NCI-H1092 treated with DMSO at 0.1 percent for 48 hours (cell line): Measurements from ENCODE around the gene PSMG1.
A peak's percentile ranks its signal among the peaks of the same experiment; 100 is the strongest.
"Not testable (repeated sequence)": the region's sequence is repeated elsewhere in the genome, so short reads cannot be mapped to it uniquely, and the experiment has no call there.

Experiments used
- DNase-seq: peaks from one replicate; lab custom pipeline; 2025; lab: John Stamatoyannopoulos, UW

Gene PSMG1, protein sequence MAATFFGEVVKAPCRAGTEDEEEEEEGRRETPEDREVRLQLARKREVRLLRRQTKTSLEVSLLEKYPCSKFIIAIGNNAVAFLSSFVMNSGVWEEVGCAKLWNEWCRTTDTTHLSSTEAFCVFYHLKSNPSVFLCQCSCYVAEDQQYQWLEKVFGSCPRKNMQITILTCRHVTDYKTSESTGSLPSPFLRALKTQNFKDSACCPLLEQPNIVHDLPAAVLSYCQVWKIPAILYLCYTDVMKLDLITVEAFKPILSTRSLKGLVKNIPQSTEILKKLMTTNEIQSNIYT

DNA sequence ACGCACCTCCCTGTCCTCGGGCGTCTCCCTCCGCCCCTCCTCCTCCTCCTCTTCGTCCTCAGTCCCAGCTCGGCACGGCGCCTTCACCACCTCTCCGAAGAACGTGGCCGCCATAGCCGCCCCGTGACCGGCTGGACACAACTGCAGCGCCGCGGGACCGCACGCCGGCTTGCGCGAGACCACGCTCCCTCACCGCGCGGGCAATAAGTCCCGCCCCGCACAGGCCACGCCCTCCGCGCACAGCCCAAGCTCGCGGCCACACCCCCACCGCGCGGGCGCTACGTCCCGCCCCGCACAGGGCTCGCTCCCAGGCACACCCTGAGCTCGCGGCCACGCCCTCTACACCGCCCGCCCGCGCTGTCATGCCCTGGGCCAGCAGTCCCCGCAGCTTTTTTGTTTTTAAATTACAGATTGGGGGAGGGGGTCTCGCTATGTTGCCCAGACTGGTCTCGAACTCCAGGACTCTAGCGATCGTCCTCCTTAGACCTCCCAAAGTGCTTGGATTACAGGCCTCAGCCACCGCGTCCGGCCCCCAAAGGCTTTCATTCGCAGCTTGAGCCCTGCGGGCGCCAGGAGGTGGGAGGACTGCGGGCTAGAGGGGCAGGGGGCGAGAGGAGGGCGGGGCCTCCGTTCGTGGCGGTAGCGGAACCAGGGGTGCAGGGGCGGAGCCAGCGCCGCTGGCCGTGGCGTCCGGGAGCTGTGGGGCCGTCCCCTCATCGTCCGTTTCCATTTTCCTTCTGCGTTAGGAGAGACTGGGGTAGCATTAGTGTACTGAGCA, at the start of gene PSMG1:
PSMG1 (minus strand) TSS at position 180 of the 778 bp plus-strand sequence; CDS start at position 114, 66 bp downstream.
- peak; percentile 98 for DNase-seq

DNA sequence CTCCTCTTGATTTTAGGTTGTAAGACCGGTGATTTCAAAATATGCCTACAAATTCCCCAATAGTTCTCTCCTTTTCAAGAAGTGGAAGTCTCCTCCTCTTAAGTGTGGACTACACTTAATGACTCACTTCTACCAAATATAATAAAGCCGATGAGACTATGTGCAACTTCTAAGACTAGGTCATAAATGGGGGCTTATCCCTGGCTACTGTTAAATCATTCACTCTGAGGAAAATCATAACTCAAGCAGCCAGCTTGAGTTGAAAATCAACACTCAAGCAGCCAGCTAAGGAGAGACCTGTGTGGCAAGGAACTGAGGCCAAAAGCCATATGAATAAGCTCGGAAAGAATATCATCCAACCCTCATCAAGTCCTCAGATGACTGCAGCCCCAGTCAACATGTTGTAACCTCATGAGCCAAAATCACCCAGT, 49.6 kb upstream of the PSMG1 start:
- DNase-seq: no peak

GRCh38 chr21:39224930-39225329, 41.7 kb upstream of the PSMG1 start:
- DNase-seq: no peak

- no peak for DNase-seq
These were observed 38.8 kb upstream of the PSMG1 start for GRCh38 chr21:39221997-39222486.

GRCh38 chr21:39221282-39221996, 38.2 kb upstream of the PSMG1 start:
- no peak for DNase-seq

GRCh38 chr21:39220875-39221274, 37.6 kb upstream of the PSMG1 start:
- not testable (repeated sequence) for DNase-seq

DNA sequence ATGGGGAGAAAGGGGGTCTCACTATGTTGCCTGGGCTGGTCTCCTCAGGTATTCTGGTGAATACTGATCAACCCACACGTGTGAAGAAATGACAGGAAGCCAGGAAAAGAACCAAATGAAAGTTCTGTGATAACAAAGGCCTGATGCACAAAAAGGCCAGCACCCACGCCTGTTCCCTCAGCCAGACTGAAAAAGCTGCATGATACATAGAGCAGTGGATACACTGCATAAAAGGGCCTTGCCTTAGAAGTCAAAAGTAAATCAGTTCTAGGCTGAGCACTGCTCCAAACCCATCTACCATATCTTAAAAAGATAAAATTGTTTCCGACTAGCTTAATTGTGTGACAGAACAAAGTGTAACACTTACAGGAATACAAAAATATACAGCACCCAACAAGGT, 36.9 kb upstream of the PSMG1 start:
- no peak for DNase-seq

- no peak for DNase-seq
These were observed 34.8 kb upstream of the PSMG1 start for GRCh38 chr21:39218082-39218409.

DNA sequence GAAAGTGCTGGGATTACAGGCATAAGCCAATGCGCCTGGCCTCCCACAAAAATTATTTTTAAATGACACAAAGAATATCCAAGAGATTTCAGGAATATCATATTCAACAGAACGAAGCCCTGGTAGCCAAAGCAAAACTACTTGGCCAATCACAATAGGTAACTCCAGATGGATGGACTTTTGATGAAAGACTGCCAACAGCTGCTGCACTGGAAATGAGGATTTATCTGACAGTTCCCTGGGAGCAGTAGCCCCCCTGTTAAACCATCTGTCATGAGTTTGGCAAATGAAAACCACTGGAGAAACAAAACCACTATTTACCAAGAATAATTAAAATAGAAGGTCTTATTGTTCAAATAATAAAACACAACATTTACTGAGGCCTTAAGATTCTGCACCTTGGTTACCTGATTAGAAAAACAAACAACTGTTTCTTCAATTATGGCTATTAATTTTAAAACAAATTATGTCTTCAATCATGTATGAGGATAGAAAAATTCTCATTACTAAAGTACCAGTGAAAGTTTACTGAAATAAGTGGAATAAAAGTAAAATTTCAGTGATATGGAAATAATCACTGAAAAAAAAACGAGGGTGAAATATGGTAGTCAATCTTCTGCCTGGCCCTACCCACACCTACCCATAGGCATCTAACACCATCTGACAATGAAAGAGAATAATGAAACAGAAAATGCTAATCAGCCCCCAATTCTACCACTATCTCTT, 34.3 kb upstream of the PSMG1 start:
- DNase-seq: no peak

DNA sequence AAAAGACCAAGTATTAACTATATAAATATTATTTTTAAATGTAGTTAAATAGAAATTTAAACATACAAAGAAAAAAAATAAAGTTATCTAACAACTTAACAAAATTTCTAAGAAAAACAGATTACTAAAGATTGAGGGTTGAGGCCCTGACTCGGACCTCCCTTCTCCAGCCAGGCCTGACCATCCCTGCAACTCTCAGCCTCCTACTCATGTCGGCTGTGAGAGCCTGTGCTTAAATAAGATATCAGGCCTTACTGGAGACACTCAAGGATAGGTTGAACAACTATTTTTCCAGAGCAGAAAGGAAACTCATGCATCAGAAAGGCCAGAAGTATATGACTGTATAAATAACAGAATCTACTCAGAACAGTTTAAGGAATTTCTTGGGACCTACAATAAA, 33.0 kb upstream of the PSMG1 start:
- no peak for DNase-seq

- no peak for DNase-seq
These were observed 31.8 kb upstream of the PSMG1 start for GRCh38 chr21:39215078-39215477.

GRCh38 chr21:39209334-39209688, 26.1 kb upstream of the PSMG1 start:
- DNase-seq: no peak

DNA sequence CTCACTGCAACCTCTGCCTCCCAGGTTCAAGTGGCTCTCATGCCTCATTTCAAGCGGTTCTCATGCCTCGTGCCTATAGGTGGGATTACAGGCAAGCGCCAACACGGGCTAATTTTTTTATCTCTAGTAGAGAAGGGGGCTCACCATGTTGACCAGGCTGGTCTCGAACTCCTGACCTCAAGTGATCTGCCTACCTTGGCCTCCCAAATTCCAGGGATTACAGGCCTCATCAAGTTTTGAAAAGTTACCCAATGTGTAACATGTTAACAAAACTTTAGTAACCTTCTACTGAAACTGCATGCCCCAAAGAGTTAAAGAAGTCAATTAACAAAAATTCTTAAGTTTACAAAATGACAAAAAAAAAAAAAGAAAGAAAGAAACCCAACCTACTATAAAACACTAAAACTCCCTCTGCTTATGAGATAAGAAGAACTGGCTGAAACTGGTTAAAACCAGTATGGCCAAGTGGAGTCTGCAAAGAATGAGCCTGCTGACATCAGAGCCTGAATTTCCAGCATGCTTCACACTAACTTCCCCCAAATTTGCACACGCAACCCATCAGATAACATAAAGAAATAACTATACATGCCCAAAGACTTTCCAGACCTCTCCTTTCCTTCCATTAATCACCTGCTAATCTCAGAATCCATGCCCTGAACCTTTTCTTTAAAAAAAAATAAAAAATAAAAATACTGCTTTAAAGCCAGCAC, 25.5 kb upstream of the PSMG1 start:
- no peak for DNase-seq

DNA sequence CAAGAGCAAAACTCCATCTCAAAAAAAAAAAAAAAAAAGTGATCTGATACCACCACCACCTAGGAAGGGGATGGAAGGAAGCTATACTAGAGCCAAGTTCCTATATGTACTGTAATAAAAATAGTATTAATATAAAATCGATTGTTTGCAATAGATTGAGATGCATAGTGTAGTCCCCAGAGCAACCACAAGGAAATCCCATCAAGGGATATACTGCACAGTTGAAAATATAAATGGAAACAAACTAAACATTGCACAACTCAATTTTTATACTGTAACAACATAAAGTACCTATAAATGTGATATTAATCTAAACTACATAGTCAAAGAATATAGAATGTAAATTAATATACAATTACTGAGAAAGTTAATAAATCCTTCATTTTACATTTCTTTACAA, 20.9 kb upstream of the PSMG1 start:
- no peak for DNase-seq

- no peak for DNase-seq
These were observed 15.5 kb upstream of the PSMG1 start for GRCh38 chr21:39198800-39199199.

- no peak for DNase-seq
These were observed 14.4 kb upstream of the PSMG1 start for GRCh38 chr21:39197448-39198233.

DNA sequence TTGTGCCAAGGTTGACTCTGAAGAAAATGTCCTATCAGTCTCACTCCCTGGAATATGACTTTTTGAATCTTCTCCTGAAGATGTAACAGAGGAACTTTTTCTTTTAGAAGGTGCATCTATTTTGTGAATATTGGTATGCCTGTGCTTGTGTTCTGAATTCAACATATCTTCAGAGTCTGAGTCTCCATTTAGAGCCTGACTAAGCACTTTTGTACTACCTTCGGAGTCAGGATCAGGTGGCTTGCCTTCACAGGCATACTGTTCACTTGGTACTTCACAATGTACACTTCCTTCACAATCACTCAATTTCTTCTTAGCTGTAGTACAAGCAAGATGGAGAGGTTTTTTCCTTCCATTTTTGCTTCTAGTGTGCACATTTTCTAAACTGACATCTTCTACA, 13.6 kb upstream of the PSMG1 start:
- DNase-seq: no peak

DNA sequence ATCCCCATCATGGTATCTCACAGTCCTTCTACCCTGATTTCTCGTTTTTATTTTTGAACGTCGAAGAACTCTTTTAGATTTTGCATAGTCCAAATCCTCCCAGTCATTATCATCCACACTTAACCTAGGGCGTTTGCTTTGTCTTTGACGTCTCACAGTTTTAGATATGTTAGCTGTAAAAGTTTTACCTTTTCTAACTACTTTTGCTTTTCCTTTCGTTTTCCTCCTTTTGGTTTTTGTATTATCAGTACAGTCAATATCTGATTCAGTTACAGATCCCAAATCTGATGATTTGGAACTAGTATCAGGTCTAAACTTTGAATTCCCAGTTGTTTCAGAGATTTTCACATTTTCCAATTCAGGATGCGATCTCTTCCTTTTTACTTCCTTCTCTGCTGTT, 13.1 kb upstream of the PSMG1 start:
- no peak for DNase-seq

DNA sequence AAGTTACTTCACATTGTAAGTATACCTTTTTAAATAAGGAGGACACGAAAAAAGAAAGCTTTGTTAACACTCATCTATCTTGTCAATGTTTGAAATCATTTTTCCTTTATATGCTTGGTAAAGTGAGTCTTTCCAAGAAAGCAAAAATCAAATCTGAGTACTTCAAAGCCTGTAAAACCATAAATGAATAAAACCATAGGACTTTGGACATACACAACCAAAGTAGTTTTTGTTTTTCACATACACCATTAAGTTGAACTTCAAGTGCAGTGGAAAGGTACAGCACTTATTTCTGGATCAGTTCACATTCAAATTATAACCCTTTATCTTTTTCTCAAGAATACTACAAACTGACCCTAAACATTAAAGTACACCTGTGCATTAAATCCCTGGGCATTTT, 10.1 kb upstream of the PSMG1 start:
- DNase-seq: no peak

DNA sequence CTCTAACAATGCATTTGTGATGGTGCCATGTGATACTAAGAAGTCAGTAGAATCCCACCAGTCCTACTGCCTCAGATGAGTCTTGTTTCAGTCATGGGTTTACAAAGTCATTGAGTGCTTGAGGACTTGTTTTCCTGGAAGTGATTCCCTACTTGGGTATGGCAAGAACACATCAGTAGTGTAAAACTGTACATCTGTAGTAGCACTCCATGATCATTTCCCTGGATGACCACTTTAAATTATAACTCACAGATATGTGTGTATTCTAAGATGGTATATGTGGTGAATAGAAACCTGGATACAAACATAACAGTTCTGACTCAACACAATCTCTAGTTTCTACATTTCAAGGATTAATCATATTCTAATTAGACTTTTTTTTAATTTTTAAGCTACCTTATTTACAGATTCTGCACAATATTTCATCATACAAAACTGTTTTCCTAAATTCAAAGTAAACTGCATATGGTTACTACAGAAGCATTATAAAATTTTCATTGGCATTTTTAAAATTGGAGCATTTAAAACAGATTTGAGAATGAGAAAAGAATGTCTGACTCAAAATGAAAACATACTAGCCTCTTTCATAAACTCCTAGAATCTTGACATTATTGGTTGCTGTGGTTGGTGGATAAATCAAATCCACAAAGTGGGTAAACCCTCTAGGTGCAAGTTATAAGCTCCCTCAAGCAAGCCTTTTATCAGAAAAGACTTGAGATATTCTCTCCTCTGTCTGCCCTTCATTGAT, 6.8 kb upstream of the PSMG1 start:
- DNase-seq: no peak
